HG02970 (cell line): Measurements from ENCODE around the gene CXCL3.

ENCODE experiments used
- ATAC-seq: cut with Tn5 transposase; IDR thresholded peaks from one replicate; pipeline ENCODE4 v1.9.1; 2021; ENCODE audit warnings: mild to moderate bottlenecking, moderate library complexity, moderate number of reproducible peaks; ENCODE audit not compliant: unreplicated experiment, low FRiP score

Gene CXCL3

GRCh38 chr4:74016068-74016467, 22.4 kb downstream of the CXCL3 start:
- no peak for ATAC-seq

DNA sequence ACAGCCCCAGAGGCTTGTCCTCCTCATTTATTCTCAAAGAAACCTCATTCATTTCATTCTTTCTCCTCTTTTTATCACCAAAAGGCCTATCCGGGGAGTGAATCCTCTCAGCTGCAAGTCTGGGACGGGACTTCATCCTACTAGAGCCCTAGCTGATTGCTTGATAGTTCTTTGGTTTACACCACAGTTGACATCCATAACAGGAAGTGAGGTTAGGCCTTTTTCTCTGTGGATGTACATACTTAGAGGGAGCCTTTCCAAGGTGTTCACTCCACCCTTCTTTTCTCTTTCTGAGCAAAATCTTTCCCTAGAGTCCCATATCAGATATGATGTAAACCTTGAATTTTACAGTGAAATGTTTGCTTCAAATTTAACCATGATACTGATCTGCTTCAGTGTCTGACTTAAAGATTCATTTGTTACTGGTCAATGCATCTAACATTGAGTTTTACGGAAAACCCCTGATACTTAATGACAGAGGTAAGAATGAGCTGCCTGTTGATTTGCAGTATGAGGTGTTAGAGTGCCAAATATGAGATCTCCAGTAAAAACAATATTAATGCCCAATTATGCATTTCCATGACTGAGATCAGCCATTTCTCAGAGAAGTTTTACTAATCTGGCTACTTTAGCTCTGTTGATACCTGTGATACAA, 23.2 kb downstream of the CXCL3 start:
- ATAC-seq: no peak

DNA sequence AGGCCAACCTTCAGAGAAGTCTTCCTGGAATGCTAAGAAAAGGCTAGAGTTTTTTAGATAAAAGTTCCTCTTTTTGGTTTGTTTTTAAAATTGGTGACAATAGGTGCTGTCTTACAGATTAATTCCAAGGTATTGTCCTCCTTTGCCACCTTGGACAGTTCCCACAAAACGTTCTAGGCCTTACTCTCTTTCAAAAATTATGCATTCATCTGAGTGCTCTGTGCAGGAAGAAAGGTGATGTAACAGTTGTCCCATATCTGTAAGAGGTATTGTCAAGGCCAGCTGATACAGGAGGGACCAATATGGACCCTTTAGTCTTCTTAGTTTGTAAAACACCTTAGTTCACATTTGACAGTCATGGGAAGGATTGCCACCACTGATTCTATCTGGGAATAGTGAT, 24.2 kb downstream of the CXCL3 start:
- ATAC-seq: no peak

- ATAC-seq: no peak
These were observed 25.2 kb downstream of the CXCL3 start for GRCh38 chr4:74013264-74013663.

- no peak for ATAC-seq
These were observed 26.4 kb downstream of the CXCL3 start for GRCh38 chr4:74012130-74012529.

DNA sequence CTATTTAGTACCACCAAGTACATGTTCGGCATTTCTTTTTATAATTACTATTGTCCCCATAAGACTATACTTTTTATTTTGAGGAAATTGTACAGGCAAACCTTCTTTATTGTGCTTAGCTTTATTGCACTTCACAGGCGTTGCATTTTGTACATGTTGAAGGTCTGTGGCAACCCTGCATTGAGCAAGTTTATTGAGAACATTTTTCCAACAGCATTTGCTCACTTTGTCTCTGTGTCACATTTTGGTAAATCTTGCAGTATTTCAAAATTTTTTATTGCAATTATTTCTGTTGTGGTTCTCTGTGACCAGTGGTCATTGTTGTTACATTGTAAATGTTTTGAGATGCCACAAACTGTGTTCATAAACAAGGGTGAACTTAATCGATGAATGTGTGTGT, 29.2 kb downstream of the CXCL3 start:
- ATAC-seq: no peak

- no peak for ATAC-seq
These were observed 32.4 kb downstream of the CXCL3 start for GRCh38 chr4:74006009-74006476.

DNA sequence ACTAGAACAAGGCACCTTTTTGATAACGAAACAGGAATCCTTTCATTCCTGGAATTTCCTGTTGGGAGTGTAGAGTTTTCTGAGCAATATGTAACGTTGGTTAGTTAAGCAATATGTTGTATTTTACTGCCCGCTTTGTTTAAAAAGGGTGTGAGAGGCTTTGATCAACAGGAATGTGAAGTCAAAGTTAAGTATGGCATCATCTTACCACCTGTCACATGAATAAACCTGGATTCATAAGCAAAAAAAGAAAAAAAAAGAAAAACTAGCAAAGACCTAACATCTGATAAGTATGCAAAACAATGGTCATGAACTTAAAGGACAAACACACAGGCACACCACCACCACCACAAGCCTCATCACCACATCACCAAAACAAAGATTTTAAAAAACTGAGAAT, 33.0 kb downstream of the CXCL3 start:
- ATAC-seq: no peak

DNA sequence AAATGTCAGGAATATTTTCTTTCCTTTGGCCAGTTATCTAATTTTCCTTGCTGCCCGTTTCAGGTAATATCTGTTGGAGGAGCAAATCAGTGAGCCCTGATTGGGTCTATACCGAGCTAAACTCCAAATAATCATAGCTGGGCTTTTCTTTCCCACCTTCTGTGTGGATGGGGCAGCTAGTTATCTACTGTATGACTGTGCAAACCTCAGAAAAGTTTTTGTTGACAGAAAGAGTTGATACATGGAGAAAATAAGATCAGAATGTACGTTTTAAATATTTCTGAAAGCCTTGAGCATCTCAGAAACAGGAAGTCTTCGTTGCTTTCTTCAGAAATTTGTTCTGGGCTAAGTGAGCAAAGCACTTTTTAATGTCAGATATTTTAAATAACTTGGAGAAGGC, 33.8 kb downstream of the CXCL3 start:
- no peak for ATAC-seq

DNA sequence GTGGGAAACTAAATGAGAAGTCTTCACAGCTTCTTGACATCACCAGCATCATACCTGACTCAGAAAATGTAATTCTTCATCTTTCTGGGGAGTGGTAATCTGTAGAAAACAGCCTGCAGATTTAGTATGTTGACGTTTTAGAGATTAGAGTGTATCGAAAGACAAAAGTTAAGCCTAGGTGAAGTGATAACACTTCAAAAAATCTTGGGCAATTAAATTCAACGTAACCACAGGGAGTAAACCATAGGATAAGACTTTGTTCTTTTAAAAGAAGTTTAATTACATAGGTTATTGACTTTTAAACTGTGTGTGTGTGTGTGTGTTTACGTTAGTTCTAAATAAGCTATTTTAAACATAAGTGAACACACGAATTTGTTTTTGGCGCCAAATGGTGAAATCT, 38.2 kb downstream of the CXCL3 start:
- ATAC-seq: no peak

GRCh38 chr4:73998040-73999011, 40.2 kb downstream of the CXCL3 start, which contains the start of gene CXCL5:
Gene CXCL5 (minus strand): TSS chr4:73998677. CDS start chr4:73998581, 96 bp downstream.
- ATAC-seq: no peak

DNA sequence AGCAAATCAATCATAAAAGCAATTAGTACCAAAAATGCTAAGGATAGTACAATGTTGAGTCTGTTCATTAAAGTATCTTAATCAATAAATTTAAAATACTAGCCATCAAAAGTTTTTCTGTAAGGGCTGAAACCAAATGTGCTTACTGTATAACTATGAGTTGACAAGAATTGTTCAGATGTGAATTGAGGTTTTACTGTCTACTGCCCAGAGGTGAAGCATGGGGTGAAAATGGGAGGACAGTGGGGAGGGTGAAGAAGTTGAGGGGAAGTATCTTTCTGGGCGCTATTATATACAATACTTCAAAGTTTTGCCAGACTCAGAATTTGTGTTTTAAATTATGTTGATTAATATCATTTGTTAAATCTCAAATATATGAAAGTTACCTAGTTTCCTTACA, 46.4 kb downstream of the CXCL3 start:
- ATAC-seq: no peak

- ATAC-seq: no peak
These were observed 46.8 kb downstream of the CXCL3 start for GRCh38 chr4:73991742-73992000.

DNA sequence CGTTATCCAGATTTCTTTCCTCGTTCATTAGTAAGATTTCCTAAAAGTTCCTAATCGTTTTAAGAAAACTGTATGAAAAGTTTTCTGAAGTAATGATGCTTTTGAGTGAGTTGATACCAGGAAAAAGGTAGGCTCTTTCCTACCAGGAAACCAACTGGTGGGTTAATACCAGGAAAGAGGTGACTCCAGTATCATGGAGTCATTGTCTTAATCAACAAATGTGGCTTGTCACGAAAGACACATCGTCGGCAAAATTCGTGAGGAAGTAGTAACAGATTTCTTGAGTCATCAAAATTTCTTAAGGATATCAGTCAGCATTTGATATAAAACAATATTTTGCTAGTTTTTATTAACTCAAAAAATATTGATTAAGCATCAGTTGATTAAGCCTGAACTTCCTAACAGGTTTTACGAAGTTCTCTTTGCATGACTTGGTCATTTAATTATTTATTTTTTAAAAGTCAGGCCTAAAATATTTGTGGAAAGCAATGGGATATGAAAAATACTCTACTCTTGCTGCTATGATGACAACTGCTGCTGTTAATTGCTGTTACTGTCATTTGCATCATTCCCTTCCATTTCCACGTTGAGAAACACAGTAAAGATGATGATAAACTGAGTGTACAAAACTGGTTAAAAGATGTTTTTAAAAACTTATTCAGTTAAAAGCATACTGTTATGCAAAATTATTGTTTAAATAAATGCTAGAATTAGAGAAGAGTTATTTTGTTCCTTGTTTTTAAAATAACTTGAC, 47.3 kb downstream of the CXCL3 start:
- no peak for ATAC-seq

DNA sequence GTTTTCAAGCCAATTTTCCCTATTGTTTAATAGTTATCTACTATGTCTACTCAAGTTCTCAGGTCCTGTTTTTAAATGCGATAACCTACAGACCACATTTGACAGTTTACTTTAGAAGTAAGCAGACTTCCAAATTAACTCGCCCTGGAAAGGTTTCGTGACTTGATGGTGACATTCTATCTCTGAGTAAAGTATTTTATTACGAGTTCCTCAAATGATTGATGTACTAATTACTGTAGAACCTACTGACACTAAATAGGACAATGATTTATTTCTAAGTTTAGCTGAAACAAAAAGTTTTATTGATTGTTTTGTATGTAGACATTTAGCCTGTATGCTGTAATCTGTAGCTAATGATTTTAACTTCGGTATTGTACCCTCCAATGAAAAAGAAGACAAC, 48.6 kb downstream of the CXCL3 start:
- ATAC-seq: no peak

GRCh38 chr4:73989031-73989430, 49.5 kb downstream of the CXCL3 start:
- no peak for ATAC-seq

- ATAC-seq: no peak
These were observed 50.4 kb downstream of the CXCL3 start, which contains the start of gene PPBP for GRCh38 chr4:73988061-73988460. Gene PPBP (minus strand): TSS chr4:73988190. CDS start chr4:73988103, 87 bp downstream.
